Adrenal gland (tissue), 12 donors: ENCODE measurements around the gene EPPIN. TPM values are rescaled to one million over a fixed set of nuclear protein-coding genes. Genes with fewer than 3 reads are reported as not detected.

Source experiments
- DNase-seq, 7 donors: peaks; one replicate each; pipeline ENCODE4 v3.0.0-alpha.2; 2019 to 2020
- H3K27ac ChIP-seq, 5 donors: fragments of 200-600 bp; sonication (generic) in 4 of 5; 1 replicate in 3 of 5; 2 replicates in 2 of 5; pipeline versions ENCODE4 v1.5.1 to v1.8.0; 2016 to 2020; ENCODE audit warnings: mild to moderate bottlenecking in 1 of 5
- H3K27me3 ChIP-seq: fragments of 200-600 bp; 2 replicates; pipeline ENCODE4 v1.8.0; 2021
- H3K36me3 ChIP-seq, 2 donors: fragments of 200-600 bp; replicated peaks in 1 of 2; 1 replicate in 1 of 2; 2 replicates in 1 of 2; pipeline versions ENCODE4 v1.5.1 to v1.8.0; 2018 to 2022
- H3K4me1 ChIP-seq, 2 donors: fragments of 200-600 bp; replicated peaks in 1 of 2; 1 replicate in 1 of 2; 2 replicates in 1 of 2; pipeline versions ENCODE4 v1.5.1 to v1.8.0; 2018 to 2021
- H3K4me3 ChIP-seq, 4 donors: fragments of 200-600 bp; sonication (generic) in 3 of 4; one replicate each; pipeline ENCODE4 v1.5.1; 2016 to 2018
- H3K9me3 ChIP-seq, 3 donors: fragments of 200-600 bp; sonication (generic) in 1 of 3; replicated peaks in 1 of 3; 1 replicate in 2 of 3; 2 replicates in 1 of 3; pipeline versions ENCODE4 v1.5.1 to v1.8.0; 2016 to 2021
- CTCF ChIP-seq, 6 experiments: fragments of 450-650 bp in 4 of 6; fragments of 200-600 bp in 2 of 6; sonication (generic) in 1 of 6; IDR thresholded peaks; 1 replicate in 5 of 6; 2 replicates in 1 of 6; pipeline versions ENCODE4 v1.5.1 to v1.8.0; 2016 to 2021; ENCODE audit warnings: antibody characterized with exemption in 6 of 6, mild to moderate bottlenecking in 2 of 6, moderate library complexity in 1 of 6
- POLR2A ChIP-seq, 2 donors: fragments of 450-650 bp; IDR thresholded peaks; one replicate each; pipeline ENCODE4 v1.6.1; 2017; ENCODE audit warnings: antibody characterized with exemption in 2 of 2, mild to moderate bottlenecking in 2 of 2, moderate library complexity in 1 of 2
- WGBS, 4 donors: extraction: QIAGEN DNeasy Blood & Tissue Kit in 2 of 4; methylation state at CpG; one replicate each; pipeline versions ENCODE4 v1.1.5 to v1.1.7; 2013 to 2017; 5-methylcytosine and 5-hydroxymethylcytosine counted together
- intact Hi-C, 2 donors: fragments of 100-400 bp; cut with DNase I; formaldehyde crosslinking; loops; one replicate each; pipeline versions ENCODE4 v1.14.1 to v1.15.0; 2022 to 2023
- polyA plus RNA-seq, 3 donors: library from polyadenylated mRNA; stranded (reverse); fragments of 200-250 nt in 2 of 3; fragments of 350-450 nt in 1 of 3; fragmentation: Illumina TruSeq in 1 of 3; extraction: RNeasy Lipid Tissue Mini Kit (QIAGEN cat#74804) in 1 of 3; gene quantifications; one replicate each; pipeline ENCODE4 v1.2.3, GENCODE V29; 2013 to 2014
- total RNA-seq, 9 donors: library from RNA; depleted of rRNA in 4 of 9; stranded (reverse); fragments of >200 nt in 4 of 9; fragments of 120-200 nt in 1 of 9; fragmentation: NEBNext Ultra II Directional in 1 of 9; extraction: Animal tissue kit (Norgen Biotek cat#: 25700) in 1 of 9; gene quantifications; one replicate each; pipeline versions ENCODE4 v1.1.0 to v1.2.4, GENCODE V29; 2013 to 2023
- donor health status: healthy with polysubstance abuse.
- donor health status: Bipolar disorder and iron deficiency.
- donor health status: DM: yes; HTN: yes; CAD: no.
- donor health status: DM: no; HTN: no; CAD: no.
- donor health status: DM: no; HTN: no; CAD: no.
- donor health status: DM: yes; HTN: yes; CAD: no.

The EPPIN gene
- total and polyA plus RNA-seq, 12 donors: not detected

DNA sequence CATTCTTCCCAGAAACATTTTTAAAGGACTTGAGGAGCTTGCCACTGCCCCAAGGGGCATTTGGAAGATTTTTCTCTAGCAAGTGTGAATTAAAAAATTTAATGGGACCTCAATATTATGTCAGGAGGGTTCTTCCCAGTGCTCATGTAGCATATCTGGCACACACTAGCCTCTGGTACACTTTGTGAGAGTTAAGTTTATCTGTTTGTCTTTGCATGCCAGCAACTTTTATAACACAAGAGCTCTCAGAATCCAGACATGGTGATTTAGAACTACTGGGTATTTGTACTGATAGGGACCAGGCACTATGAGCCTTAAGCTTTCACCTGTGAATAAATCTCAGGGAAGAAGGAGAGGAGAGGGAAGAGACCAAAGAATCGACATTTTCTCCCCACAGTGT is 44.6 kb downstream of the EPPIN start:
- DNase-seq: no peak
- Histone ChIP-seq H3K27ac (no peak overlapping the region), H3K4me1 (no peaks in the 10 kb centered on the region), H3K9me3 (no peaks in the 10 kb centered on the region), H3K27me3 (peaks cover 27% of the 10 kb centered on the region), H3K36me3 (no peaks in the 10 kb centered on the region), H3K4me3 (no peak overlapping the region)
- TF ChIP-seq CTCF (IDR thresholded peaks at IDR 0.05) (no peak), POLR2A (IDR thresholded peaks at IDR 0.05) (no peak)
- WGBS, 4 donors: 45 to 67% (median 53%) methylated on average over 1 of the region's 1 CpG
- intact Hi-C loops: no loop called here

DNA sequence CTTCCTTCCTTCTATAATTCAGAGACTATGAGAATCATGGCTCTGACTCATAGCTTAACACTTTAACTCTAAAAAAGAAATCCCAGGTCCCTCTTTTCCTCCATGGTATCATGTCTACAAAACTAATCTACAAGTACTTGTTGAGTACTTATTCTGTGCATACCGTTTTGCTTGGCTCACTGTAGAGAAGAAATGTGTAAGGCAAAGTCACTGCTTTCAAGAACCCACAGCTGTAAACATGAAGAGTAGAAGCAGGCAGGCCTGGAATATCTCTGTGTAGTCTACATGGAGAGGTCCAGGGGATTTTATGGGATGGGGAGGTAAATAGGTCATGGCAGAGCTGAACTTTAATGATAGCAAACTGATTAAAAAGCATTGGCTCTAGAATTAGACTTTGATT is 45.6 kb downstream of the EPPIN start:
- 45 to 67% (median 52%) methylated on average over 1 of the region's 1 CpG for WGBS, 4 donors
- Histone ChIP-seq H3K36me3 (no peaks in the 10 kb centered on the region), H3K4me1 (no peaks in the 10 kb centered on the region), H3K9me3 (no peaks in the 10 kb centered on the region), H3K27ac (no peak overlapping the region), H3K27me3 (peaks cover 27% of the 10 kb centered on the region), H3K4me3 (no peak overlapping the region)
- no peak for DNase-seq
- intact Hi-C loops: no loop called here
- TF ChIP-seq POLR2A (IDR thresholded peaks at IDR 0.05): no peak
- TF ChIP-seq CTCF (IDR thresholded peaks at IDR 0.05): no peak

DNA sequence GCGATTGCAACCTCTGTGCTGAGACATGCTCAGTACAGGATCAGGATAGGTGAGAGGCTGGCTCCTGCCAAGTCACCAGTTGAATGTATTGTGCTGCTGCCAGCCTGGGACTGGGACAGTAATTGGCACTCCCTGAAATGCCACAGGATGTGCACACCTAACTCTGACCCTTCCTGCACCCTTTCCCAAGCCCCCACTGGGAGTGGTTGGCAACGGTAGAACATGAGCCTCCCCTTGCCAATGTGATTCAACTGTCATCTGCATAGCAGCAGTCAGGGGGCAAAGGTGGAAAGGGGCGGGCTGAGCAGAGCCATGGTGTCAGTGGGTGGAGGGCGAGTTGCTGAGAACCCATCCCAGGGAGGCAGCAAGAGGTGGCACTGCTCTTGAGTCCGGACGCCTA is 47.2 kb downstream of the EPPIN start:
- H3K4me3 ChIP-seq: no peak overlapping the region
- H3K4me1 ChIP-seq: no peaks in the 10 kb centered on the region
- no peaks in the 10 kb centered on the region for H3K9me3 ChIP-seq
- H3K27ac ChIP-seq: no peak overlapping the region
- peaks cover 27% of the 10 kb centered on the region for H3K27me3 ChIP-seq
- WGBS, 4 donors: 63 to 77% (median 68%) methylated on average over 6 of the region's 6 CpGs
- DNase-seq: no peak
- TF ChIP-seq POLR2A (IDR thresholded peaks at IDR 0.05): no peak
- no peak for TF ChIP-seq CTCF (IDR thresholded peaks at IDR 0.05)
- H3K36me3 ChIP-seq: no peaks in the 10 kb centered on the region
- intact Hi-C loops: no loop called here

DNA sequence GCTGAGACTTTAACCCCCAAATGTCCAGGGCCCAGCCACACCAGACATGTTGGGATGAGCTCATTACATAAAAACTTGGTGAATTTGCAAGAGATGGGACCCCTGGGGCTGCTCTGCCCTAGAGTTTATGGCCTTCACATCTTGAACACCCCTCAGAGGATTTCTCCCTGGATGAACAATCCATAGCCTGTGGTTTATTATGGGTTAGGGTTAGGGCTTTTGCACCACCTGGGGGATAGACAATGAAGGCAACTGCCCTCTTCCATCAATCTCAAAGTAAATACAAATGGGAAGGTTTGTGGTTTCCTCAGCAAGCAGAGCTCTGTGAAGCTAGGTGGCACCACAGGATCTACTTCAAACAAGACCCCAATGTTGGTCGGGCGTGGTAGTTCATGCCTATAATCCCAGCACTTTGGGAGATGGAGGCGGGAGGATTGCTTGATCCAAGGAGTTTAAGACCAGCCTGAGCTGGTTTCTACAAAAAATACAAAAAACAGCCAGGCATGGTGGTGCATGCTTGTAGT is 49.2 kb downstream of the EPPIN start:
- DNase-seq: no peak
- Histone ChIP-seq H3K36me3 (no peaks in the 10 kb centered on the region), H3K27me3 (peaks cover 12% of the 10 kb centered on the region), H3K4me3 (no peak overlapping the region), H3K9me3 (no peaks in the 10 kb centered on the region), H3K27ac (no peak overlapping the region), H3K4me1 (no peaks in the 10 kb centered on the region)
- intact Hi-C loops: no loop called here
- TF ChIP-seq CTCF (IDR thresholded peaks at IDR 0.05) (no peak), POLR2A (IDR thresholded peaks at IDR 0.05) (no peak)
- 70 to 83% (median 75%) methylated on average over 3 of the region's 3 CpGs for WGBS, 4 donors
